Activated CD8-positive, alpha-beta memory T cell treated with anti-CD3 and anti-CD28 coated beads for 24 hours (primary cell): ENCODE measurements around the gene UGT2A3.
"Not testable (repeated sequence)": the region's sequence is repeated elsewhere in the genome, so short reads cannot be mapped to it uniquely, and the experiment has no call there.

Experiments
- DNase-seq: peaks from one replicate; pipeline ENCODE4 v3.0.0-alpha.2; 2020

UGT2A3 gene

DNA sequence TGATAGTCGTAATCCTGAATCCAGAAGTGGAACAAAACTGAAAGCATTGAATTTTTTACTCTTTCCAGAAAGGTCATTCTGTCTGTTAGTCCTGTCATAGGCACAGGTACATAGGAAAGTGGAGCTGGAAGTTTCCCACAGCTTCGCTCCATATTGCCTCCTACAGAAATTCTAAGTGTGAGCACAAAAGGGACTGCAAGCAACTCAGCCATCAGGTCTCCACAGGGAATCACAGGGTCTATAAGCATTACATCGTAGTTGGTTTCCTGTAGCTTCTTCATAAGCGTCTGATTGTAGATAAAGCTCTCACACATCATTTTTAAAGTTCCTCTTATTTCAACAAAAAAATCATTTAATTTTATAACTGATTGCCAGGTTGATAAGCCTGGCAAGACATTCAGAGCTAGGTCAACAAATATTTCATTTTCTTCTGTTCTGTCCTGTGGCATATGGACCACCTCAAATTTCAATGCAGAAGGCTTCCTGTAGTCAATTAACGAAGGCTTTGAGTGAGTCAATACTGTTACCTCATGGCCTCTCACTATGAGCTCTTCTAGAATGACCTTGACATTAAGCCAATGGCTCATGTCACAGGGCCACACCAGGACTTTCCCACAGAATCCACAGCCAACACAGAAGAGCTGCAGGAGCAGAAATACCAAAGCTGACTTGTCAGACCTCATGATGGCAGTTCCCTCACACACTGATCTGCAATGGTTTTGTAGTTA lies at the start of gene UGT2A3:
TSS of gene UGT2A3 (minus strand) at position 727 of the 728 bp plus-strand sequence. CDS start at position 683, 44 bp downstream.
- no peak for DNase-seq

GRCh38 chr4:68997040-68997439 lies 45.4 kb upstream of the UGT2A3 start:
- no peak for DNase-seq

- DNase-seq: no peak
Measured at GRCh38 chr4:68995292-68995691, 43.7 kb upstream of the UGT2A3 start.

DNA sequence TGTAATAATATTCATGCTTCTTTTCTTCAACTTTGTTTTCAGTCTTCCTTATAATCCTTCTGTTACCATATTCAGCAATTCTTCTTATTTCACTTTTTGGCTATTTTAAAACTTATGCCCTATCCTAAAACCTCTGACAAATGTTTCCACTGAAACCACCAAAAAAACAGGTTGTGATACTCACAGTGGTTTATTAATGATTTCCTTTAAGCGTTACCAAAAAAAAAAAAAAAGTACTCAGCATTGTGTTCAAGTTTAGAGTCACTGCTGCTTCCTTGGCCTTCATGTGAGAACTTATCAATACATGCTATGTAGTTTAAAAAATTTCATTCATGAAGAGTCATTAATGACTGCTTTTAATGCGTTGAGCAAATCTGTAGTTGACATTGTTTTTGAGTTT lies 35.4 kb upstream of the UGT2A3 start:
- no peak for DNase-seq

GRCh38 chr4:68985442-68985841 lies 33.8 kb upstream of the UGT2A3 start:
- DNase-seq: no peak

GRCh38 chr4:68984947-68985346 lies 33.3 kb upstream of the UGT2A3 start:
- no peak for DNase-seq

DNA sequence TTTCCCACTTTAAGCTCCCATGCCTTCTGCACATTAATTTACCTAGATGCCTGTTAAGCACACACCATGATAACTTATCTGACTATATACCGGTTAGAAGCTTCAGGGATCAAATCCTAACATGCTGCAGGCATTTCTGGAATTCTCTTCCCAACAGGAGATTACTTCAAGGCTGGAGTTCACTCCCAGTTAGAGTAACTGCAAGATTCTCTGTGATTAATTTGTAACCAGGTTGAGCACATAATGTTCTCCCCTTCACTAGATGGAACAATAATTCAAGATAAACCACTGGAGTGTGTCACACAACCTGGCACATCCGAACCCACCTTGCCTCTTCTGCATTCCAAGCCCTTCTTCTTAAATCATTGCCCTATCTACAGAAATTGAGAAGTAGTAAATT lies 11.8 kb upstream of the UGT2A3 start:
- no peak for DNase-seq

GRCh38 chr4:68962868-68963267 lies 11.3 kb upstream of the UGT2A3 start:
- no peak for DNase-seq

GRCh38 chr4:68960294-68961163 lies 8.9 kb upstream of the UGT2A3 start:
- no peak for DNase-seq

DNA sequence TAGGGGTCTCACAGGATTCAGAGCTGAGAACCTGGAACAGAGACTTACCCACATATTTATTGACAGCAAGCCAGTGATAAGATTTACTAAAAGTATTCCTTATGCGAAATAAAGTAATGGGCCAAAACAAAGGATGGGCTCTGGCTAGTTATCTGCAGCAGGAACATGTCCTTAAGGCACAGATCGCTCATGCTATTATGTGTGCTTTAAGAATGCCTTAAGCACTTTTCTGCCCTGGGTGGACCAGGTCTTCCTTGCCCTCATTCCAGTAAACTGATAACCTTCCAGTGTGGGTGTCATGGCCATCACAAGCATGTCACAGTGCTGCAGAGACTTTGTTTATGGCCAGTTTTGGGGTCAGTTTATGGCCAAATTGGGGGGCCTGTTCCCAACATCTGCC lies 7.5 kb upstream of the UGT2A3 start:
- not testable (repeated sequence) for DNase-seq

GRCh38 chr4:68954126-68954525 lies 2.5 kb upstream of the UGT2A3 start:
- no peak for DNase-seq

GRCh38 chr4:68953056-68953596 lies 1.5 kb upstream of the UGT2A3 start:
- no peak for DNase-seq

GRCh38 chr4:68951806-68952585 lies 392 bp upstream of the UGT2A3 start:
- DNase-seq: no peak

- DNase-seq: no peak
Measured at GRCh38 chr4:68950033-68950432, 1.6 kb downstream of the UGT2A3 start.

GRCh38 chr4:68948985-68949384 lies 2.6 kb downstream of the UGT2A3 start:
- no peak for DNase-seq

DNA sequence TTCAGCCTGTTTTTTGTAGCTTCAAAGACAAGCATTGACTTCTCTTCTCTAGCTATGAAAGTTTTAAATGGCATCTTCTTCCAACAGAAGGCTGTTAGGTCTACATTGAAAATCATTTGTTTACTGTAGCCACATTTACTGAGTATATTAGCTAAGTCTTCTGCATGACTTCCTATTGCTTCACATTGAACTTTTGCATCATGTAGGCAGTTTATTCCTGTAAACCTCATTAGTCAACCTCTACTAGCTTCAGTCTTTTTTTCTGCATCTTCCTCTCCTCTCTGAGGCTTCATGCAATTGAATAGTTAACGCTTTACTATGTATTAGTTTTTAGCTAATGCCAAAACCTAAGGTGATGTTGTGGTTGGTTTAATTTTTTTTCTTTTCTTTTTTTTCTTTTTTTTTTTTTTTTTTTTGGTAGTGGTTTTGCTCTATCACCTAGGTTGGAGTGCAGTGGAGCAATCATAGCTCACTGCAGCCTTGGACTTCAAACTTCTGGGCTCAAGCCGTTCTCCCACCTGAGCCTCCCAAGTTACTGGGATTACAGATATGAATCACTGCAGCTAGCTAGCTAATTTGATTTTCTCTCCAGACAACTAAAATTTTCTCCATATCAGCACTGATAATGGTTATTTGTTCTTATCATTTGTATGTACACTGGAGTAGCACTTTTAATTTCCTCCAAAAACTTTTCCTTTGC lies 3.4 kb downstream of the UGT2A3 start:
- no peak for DNase-seq

DNA sequence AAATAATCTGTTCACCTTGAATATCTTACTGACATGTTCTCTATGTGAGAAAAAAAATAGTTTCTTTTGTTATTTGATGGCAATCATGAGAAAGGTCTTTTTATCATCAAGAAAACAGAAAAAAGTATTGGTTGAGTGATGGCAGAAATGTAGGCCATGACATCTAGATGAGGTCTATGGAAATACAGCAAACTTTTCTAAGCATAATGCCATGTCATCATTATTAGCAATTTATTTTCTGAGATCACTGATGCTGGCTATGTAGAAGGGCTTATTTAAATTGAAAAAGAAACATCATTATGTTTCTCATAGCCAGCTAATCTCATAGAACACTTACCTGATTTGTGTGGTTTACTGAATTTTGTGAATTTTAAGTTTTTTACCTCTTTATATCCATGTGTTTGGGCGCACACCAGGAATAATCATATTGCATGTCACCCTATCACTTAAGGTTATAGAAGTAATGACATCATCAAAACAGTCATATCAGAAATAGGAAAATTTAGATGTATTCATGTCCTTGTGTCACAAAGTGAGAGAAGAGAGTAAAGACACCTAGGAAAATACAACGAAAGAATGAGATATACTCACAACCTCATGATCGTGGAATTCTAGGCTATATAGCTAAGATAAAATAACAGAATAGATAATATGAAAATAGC lies 22.4 kb downstream of the UGT2A3 start:
- DNase-seq: no peak

- DNase-seq: no peak
Measured at GRCh38 chr4:68927165-68927564, 24.4 kb downstream of the UGT2A3 start.

- DNase-seq: not testable (repeated sequence)
Measured at GRCh38 chr4:68922202-68922601, 29.4 kb downstream of the UGT2A3 start.

DNA sequence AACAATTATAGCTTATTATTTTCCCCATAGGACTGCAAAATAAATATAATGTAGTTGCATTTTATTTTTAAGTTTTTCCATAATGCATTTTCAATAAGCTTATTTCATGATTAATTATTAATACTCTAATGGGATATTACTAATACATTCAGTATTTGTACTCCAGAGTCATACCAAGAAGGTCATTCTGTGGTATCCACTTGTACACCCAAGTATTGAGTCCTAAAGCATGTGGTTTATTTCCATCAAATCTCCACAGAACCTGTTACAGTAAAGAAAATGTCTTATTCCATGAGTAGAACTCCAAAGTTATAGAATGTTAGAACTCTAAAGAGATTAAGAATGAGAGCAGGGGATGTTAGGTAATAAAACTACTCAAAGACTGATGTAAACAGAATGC lies 30.6 kb downstream of the UGT2A3 start:
- no peak for DNase-seq

GRCh38 chr4:68917016-68917415 lies 34.6 kb downstream of the UGT2A3 start:
- no peak for DNase-seq

DNA sequence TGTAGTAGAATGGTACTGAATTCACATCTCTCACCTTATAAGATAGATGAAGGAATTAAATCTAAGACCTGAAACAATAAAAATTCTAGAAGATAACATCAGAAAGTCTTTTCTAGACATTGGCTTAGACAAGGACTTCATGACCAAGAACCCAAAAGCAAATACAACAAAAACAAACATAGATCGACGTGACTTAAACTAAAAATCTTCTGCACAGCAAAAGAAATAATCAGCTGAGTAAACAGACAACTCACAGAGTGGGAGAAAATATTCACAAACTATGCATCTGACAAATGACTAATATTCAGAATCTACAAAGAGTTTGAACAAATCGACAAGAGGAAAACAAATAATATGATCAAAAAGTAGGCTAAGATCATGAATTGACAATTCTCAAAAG lies 38.8 kb downstream of the UGT2A3 start:
- no peak for DNase-seq
